ENCODE results near the gene COL6A1. TPM values are rescaled to one million over a fixed set of nuclear protein-coding genes. Genes with fewer than 3 reads are reported as not detected.
"Not testable (repeated sequence)": the region's sequence is repeated elsewhere in the genome, so short reads cannot be mapped to it uniquely, and the experiment has no call there.

Gene COL6A1
- total and polyA plus RNA-seq, 2 donors (not counting 3 experiments of a cell fraction or from before 2014, with no cell fraction given) = 30.1 to 42.4 TPM

- intact Hi-C loops (cut with micrococcal nuclease); H3K27me3 ChIP-seq (ENCODE audit: control insufficient read depth in 2 of 2, insufficient read depth in 2 of 2, low read length in 2 of 2); POLR2A ChIA-PET; H3K9me3 ChIP-seq (replicated peaks; ENCODE audit: control insufficient read depth, insufficient read depth, low read length); H3K4me3 ChIP-seq (replicated peaks in 1 of 3; ENCODE audit: insufficient read depth in 1 of 3, low read depth in 1 of 3, low read length in 3 of 3); H3K36me3 ChIP-seq (ENCODE audit: control insufficient read depth in 2 of 2, extremely low read depth in 1 of 2, insufficient read depth in 2 of 2, low read length in 2 of 2); H2AFZ ChIP-seq (ENCODE audit: low read depth, low read length); DNase-seq (ENCODE audit: low read depth, low spot score); dilution Hi-C loops (cut with MboI; ENCODE audit: extremely low pct_ligation_motif_present, low sequenced_read_pairs); H3K9ac ChIP-seq (replicated peaks; ENCODE audit: extremely low read depth, insufficient read depth, low read length); BruUV-seq (replicated peaks); H4K20me1 ChIP-seq (replicated peaks; ENCODE audit: control insufficient read depth, extremely low read depth, insufficient read depth, low read length); H3K27ac ChIP-seq (ENCODE audit: insufficient read depth, low read depth, low read length); H3K79me2 ChIP-seq (ENCODE audit: control insufficient read depth, insufficient read depth, low read length); CTCF ChIA-PET; H3K9me1 ChIP-seq (replicated peaks; ENCODE audit: control insufficient read depth, extremely low read depth, insufficient read depth, low read length); FAIRE-seq; H3K4me2 ChIP-seq (ENCODE audit: insufficient read depth, low read length): not testable (repeated sequence)
- H3K4me1 ChIP-seq (ENCODE audit: control insufficient read depth, extremely low read depth, insufficient read depth, low read length) = peaks cover 29% of the 10 kb centered on the region
These were observed 5.7 kb upstream of the COL6A1 start for GRCh38 chr21:45975667-45976409.

- no peak overlapping the region for H3K4me2 ChIP-seq (ENCODE audit: insufficient read depth, low read length)
- ChIA-PET POLR2A (no interaction called here), CTCF (no interaction called here)
- no peak overlapping the region for H3K9ac ChIP-seq (replicated peaks; ENCODE audit: extremely low read depth, insufficient read depth, low read length)
- DNase-seq (ENCODE audit: low read depth, low spot score) (no peak), FAIRE-seq (no peak)
- TF ChIP-seq GATA2 (IDR thresholded peaks at IDR 0.05; ENCODE audit: insufficient read depth, insufficient read length, low read depth, low read length) (no peak), POLR2AphosphoS5 (IDR thresholded peaks at IDR 0.05; ENCODE audit: insufficient read depth, low read depth, low read length) (no peak), FOS (IDR thresholded peaks at IDR 0.05; ENCODE audit: borderline replicate concordance, insufficient read depth, low read length) (no peak), MYC (IDR thresholded peaks at IDR 0.05; ENCODE audit: low read depth, low read length) (no peak), MAX (IDR thresholded peaks at IDR 0.05; ENCODE audit: insufficient read depth, insufficient read length) (no peak)
- dilution Hi-C loops (cut with MboI; ENCODE audit: extremely low pct_ligation_motif_present, low sequenced_read_pairs) = no loop called here
- H3K36me3 ChIP-seq (ENCODE audit: control insufficient read depth in 2 of 2, extremely low read depth in 1 of 2, insufficient read depth in 2 of 2, low read length in 2 of 2) = no peaks in the 10 kb centered on the region
- no peaks in the 10 kb centered on the region for H4K20me1 ChIP-seq (replicated peaks; ENCODE audit: control insufficient read depth, extremely low read depth, insufficient read depth, low read length)
- H3K79me2 ChIP-seq (ENCODE audit: control insufficient read depth, insufficient read depth, low read length) = no peaks in the 10 kb centered on the region
- no peak overlapping the region for H3K27ac ChIP-seq (ENCODE audit: insufficient read depth, low read depth, low read length)
- H3K27me3 ChIP-seq (ENCODE audit: control insufficient read depth in 2 of 2, insufficient read depth in 2 of 2, low read length in 2 of 2) = peaks cover 0 to 4% of the 10 kb centered on the region in 2 experiments
- H3K9me1 ChIP-seq (replicated peaks; ENCODE audit: control insufficient read depth, extremely low read depth, insufficient read depth, low read length) = no peaks in the 10 kb centered on the region
- H3K4me1 ChIP-seq (ENCODE audit: control insufficient read depth, extremely low read depth, insufficient read depth, low read length) = peaks cover 34% of the 10 kb centered on the region
- intact Hi-C loops (cut with micrococcal nuclease) = no loop called here
- BruUV-seq (replicated peaks) = no TSS peak
- no peak overlapping the region for H3K4me3 ChIP-seq (replicated peaks in 1 of 3; ENCODE audit: insufficient read depth in 1 of 3, low read depth in 1 of 3, low read length in 3 of 3)
- H2AFZ ChIP-seq (ENCODE audit: low read depth, low read length) = no peak overlapping the region
- H3K9me3 ChIP-seq (replicated peaks; ENCODE audit: control insufficient read depth, insufficient read depth, low read length) = no peaks in the 10 kb centered on the region
These were observed 4.8 kb upstream of the COL6A1 start for GRCh38 chr21:45976701-45977311.

Data from endothelial cell of umbilical vein (primary cell).